HCT116 (cell line): Measurements from ENCODE around the gene SMTN. TPM values are rescaled to one million over a fixed set of nuclear protein-coding genes. Genes with fewer than 3 reads are reported as not detected.
A peak's percentile ranks its signal among the peaks of the same experiment; 100 is the strongest.

Experiments used
- ATAC-seq: fragments of 200-7000 bp; cut with Tn5 transposase; 2 replicates; pipeline ENCODE4 v1.9.1; 2020; ENCODE audit warnings: mild to moderate bottlenecking, moderate library complexity
- BruUV-seq: library from RNA; stranded (reverse); fragments of 400-500 nt; replicated peaks from 2 replicates; lab custom pipeline; 2021; lab: Mats Ljungman, UMichigan
- CTCF ChIA-PET: fragments of 300-600 bp; sonication (Branson Sonifier 250); formaldehyde crosslinking; loops from one replicate; lab custom pipeline; 2021; ENCODE audit warnings: antibody characterized with exemption; lab: Charles Lee
- POLR2A ChIA-PET: fragments of 300-600, 350-600 bp; sonication (Branson Sonifier 250); formaldehyde crosslinking; loops from one replicate; lab custom pipeline; 2021; ENCODE audit warnings: antibody characterized with exemption; lab: Charles Lee
- RAD21 ChIA-PET, 2 experiments: fragments of 300-600 bp; sonication (Branson Sonifier 250); formaldehyde crosslinking; loops; one replicate each; lab custom pipeline; 2023; ENCODE audit warnings: low total read pairs in 2 of 2; ENCODE audit not compliant: uncharacterized antibody in 2 of 2, unreplicated experiment in 2 of 2, low non-redundant PET in 1 of 2; lab: Charles Lee
- DNase-seq: peaks from one replicate; pipeline ENCODE4 v3.0.0-alpha.2; 2010; ENCODE audit warnings: low read depth, low spot score
- H2AFZ ChIP-seq: fragments of 200-600 bp; shearing (Covaris generic), sonication (generic); 2 replicates; pipeline ENCODE4 v1.6.1; 2017; ENCODE audit warnings: low read depth, mixed run types, mixed read lengths, antibody characterized with exemption, low read length; ENCODE audit not compliant: poor library complexity, severe bottlenecking
- H3K27ac ChIP-seq: 2 replicates; pipeline ENCODE4 v1.5.1; 2012; ENCODE audit warnings: low read depth, low read length
- H3K27me3 ChIP-seq: fragments of 200-600 bp; sonication (generic); 2 replicates; pipeline ENCODE4 v1.6.1; 2016; ENCODE audit warnings: mixed run types, low read length, mixed read lengths; ENCODE audit not compliant: insufficient read depth
- H3K36me3 ChIP-seq, 2 experiments: fragments of 200-500 bp in 1 of 2; fragments of 200-600 bp in 1 of 2; sonication (Bioruptor generic) in 1 of 2; sonication (generic) in 1 of 2; 2 replicates each; pipeline versions ENCODE4 v1.5.1 to v1.6.1; 2014 to 2016; ENCODE audit warnings: low read length in 2 of 2, inconsistent platforms in 1 of 2, mixed read lengths in 1 of 2, mixed run types in 1 of 2; ENCODE audit not compliant: insufficient read depth in 2 of 2, control insufficient read depth in 1 of 2
- H3K4me1 ChIP-seq, 2 experiments: fragments of 200-600 bp in 1 of 2; sonication (generic) in 1 of 2; 2 replicates each; pipeline versions ENCODE4 v1.5.1 to v1.6.1; 2012 to 2017; ENCODE audit warnings: low read length in 2 of 2, inconsistent platforms in 1 of 2, mild to moderate bottlenecking in 1 of 2, mixed read lengths in 1 of 2, mixed run types in 1 of 2, moderate library complexity in 1 of 2; ENCODE audit not compliant: insufficient read depth in 2 of 2, control insufficient read depth in 1 of 2
- H3K4me2 ChIP-seq: fragments of 200-600 bp; sonication (generic); 2 replicates; pipeline ENCODE4 v1.6.1; 2017; ENCODE audit warnings: mixed run types, low read length, mixed read lengths
- H3K4me3 ChIP-seq, 2 experiments: fragments of 200-600 bp in 1 of 2; sonication (generic) in 1 of 2; replicated peaks in 1 of 2; 2 replicates each; pipeline ENCODE4 v1.5.1; 2011 to 2016; ENCODE audit warnings: low read length in 2 of 2, control low read depth in 1 of 2, low read depth in 1 of 2, mild to moderate bottlenecking in 1 of 2, mixed read lengths in 1 of 2, mixed run types in 1 of 2
- H3K79me2 ChIP-seq: fragments of 200-600 bp; sonication (generic); 2 replicates; pipeline ENCODE4 v1.6.1; 2017; ENCODE audit warnings: mild to moderate bottlenecking, mixed run types, low read length, moderate library complexity, mixed read lengths; ENCODE audit not compliant: insufficient read depth
- H3K9ac ChIP-seq: fragments of 200-600 bp; sonication (generic); 2 replicates; pipeline ENCODE4 v1.6.1; 2016; ENCODE audit warnings: low read length, mixed read lengths
- H3K9me2 ChIP-seq: fragments of 200-600 bp; sonication (generic), shearing (Covaris generic); 2 replicates; pipeline ENCODE4 v1.6.1; 2017; ENCODE audit warnings: mixed run types, mild to moderate bottlenecking, moderate library complexity; ENCODE audit not compliant: insufficient read depth
- H3K9me3 ChIP-seq, 2 experiments: fragments of 200-500 bp in 1 of 2; fragments of 200-600 bp in 1 of 2; sonication (Bioruptor generic) in 1 of 2; sonication (generic) in 1 of 2; 2 replicates each; pipeline ENCODE4 v1.6.1; 2014 to 2017; ENCODE audit warnings: low read length in 2 of 2, mixed read lengths in 2 of 2, inconsistent platforms in 1 of 2, low read depth in 1 of 2, mild to moderate bottlenecking in 1 of 2, mixed run types in 1 of 2, moderate library complexity in 1 of 2; ENCODE audit not compliant: control insufficient read depth in 1 of 2, insufficient read depth in 1 of 2
- H4K20me1 ChIP-seq: fragments of 200-600 bp; sonication (generic), shearing (Covaris generic); 2 replicates; pipeline ENCODE4 v1.6.1; 2017; ENCODE audit warnings: mixed run types, mild to moderate bottlenecking, moderate library complexity; ENCODE audit not compliant: insufficient read depth
- POLR2A ChIP-seq: IDR thresholded peaks from 2 replicates; pipeline ENCODE4 v1.7.0; 2011; ENCODE audit warnings: borderline replicate concordance; ENCODE audit not compliant: insufficient read depth, insufficient read length; ENCODE audit errors: extremely low read depth
- RAD21 ChIP-seq: IDR thresholded peaks from 2 replicates; pipeline ENCODE4 v1.6.1; 2012; ENCODE audit warnings: low read depth, mild to moderate bottlenecking
- REST ChIP-seq: IDR thresholded peaks from 2 replicates; pipeline ENCODE4 v1.6.1; 2012; ENCODE audit warnings: low read depth
- SIN3A ChIP-seq: IDR thresholded peaks from 2 replicates; pipeline ENCODE4 v1.6.1; 2012; ENCODE audit warnings: low read depth
- TCF7L2 ChIP-seq: IDR thresholded peaks from 2 replicates; pipeline ENCODE4 v1.7.0; 2011; ENCODE audit warnings: borderline replicate concordance, inconsistent platforms; ENCODE audit not compliant: insufficient read depth, insufficient read length; ENCODE audit errors: extremely low read depth
- intact Hi-C: fragments of 100-400 bp; cut with micrococcal nuclease; formaldehyde crosslinking; loops from 2 replicates; pipeline ENCODE4 v1.10.0; 2022
- total RNA-seq: library from RNA; stranded (reverse); gene quantifications from one replicate; pipeline ENCODE4 v1.2.1, GENCODE V29; 2021; ENCODE audit not compliant: unreplicated experiment
- TF ChIP-seq, protein P1 (sequence below): IDR thresholded peaks from 2 replicates; pipeline ENCODE4 v1.6.1; 2012

Gene SMTN
- total RNA-seq, 1 experiment from 2014 or later: 148 TPM

GRCh38 chr22:31139866-31140716 lies 59.0 kb downstream of the SMTN start, which contains the start of gene PLA2G3:
Gene PLA2G3, minus strand, starts transcription at chr22:31140508. Its CDS starts 154 bp downstream, at chr22:31140354.
- H3K9me3 ChIP-seq: no peaks in the 10 kb centered on the region
- peak; percentile 62 for ATAC-seq
- no peak within 1 kb of the TSS for H3K9ac ChIP-seq
- intact Hi-C loops: no loop called here
- ChIA-PET POLR2A (no interaction called here), RAD21 (no interaction called here), CTCF (interaction anchor here (1.3 kb wide), 1 partner anchor 33 kb away, joined by 3 read pairs; the partner anchor contains the start of gene SELENOM)
- H2AFZ ChIP-seq: no peak within 1 kb of the TSS
- H4K20me1 ChIP-seq: no peaks in the 10 kb centered on the region
- TF ChIP-seq SIN3A (no peak), RAD21 (no peak), TCF7L2 (no peak), POLR2A (no peak), REST (no peak)
- TF ChIP-seq, protein P1, sequence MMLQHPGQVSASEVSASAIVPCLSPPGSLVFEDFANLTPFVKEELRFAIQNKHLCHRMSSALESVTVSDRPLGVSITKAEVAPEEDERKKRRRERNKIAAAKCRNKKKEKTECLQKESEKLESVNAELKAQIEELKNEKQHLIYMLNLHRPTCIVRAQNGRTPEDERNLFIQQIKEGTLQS: no peak
- no peaks in the 10 kb centered on the region for H3K27me3 ChIP-seq
- no peaks in the 10 kb centered on the region for H3K9me2 ChIP-seq
- H3K4me2 ChIP-seq: no peak within 1 kb of the TSS
- DNase-seq: no peak
- no peak within 1 kb of the TSS for H3K27ac ChIP-seq
- H3K79me2 ChIP-seq: no peaks in the 10 kb centered on the region
- peaks cover 0 to 10% of the 10 kb centered on the region in 2 experiments; a peak in 2 of 4 replicates for H3K4me1 ChIP-seq
- H3K36me3 ChIP-seq: no peaks in the 10 kb centered on the region
- no TSS peak for BruUV-seq
- no peak within 1 kb of the TSS for H3K4me3 ChIP-seq
